GM21786 (cell line): ENCODE data around the gene JAK1.
"Not testable (repeated sequence)": the region's sequence is repeated elsewhere in the genome, so short reads cannot be mapped to it uniquely, and the experiment has no call there.

Source experiments
- ATAC-seq: cut with Tn5 transposase; IDR thresholded peaks from one replicate; pipeline ENCODE4 v1.9.1; 2021; ENCODE audit not compliant: unreplicated experiment

JAK1 gene

GRCh38 chr1:64844175-64844574 lies 122.2 kb downstream of the JAK1 start:
- ATAC-seq: no peak

- no peak for ATAC-seq
Observed at GRCh38 chr1:64843675-64844074, 122.7 kb downstream of the JAK1 start.

GRCh38 chr1:64842224-64842623 lies 124.1 kb downstream of the JAK1 start:
- no peak for ATAC-seq

- ATAC-seq: no peak
Observed at GRCh38 chr1:64841330-64842065, 124.9 kb downstream of the JAK1 start.

- ATAC-seq: no peak
Observed at GRCh38 chr1:64839732-64840405, 126.5 kb downstream of the JAK1 start.

- ATAC-seq: no peak
Observed at GRCh38 chr1:64839261-64839660, 127.1 kb downstream of the JAK1 start.

GRCh38 chr1:64838486-64838885 lies 127.9 kb downstream of the JAK1 start:
- ATAC-seq: no peak

GRCh38 chr1:64836802-64837201 lies 129.5 kb downstream of the JAK1 start:
- ATAC-seq: no peak

GRCh38 chr1:64834734-64835133 lies 131.6 kb downstream of the JAK1 start:
- no peak for ATAC-seq

GRCh38 chr1:64830030-64830651 lies 136.2 kb downstream of the JAK1 start:
- ATAC-seq: no peak

- ATAC-seq: no peak
Observed at GRCh38 chr1:64829411-64830029, 136.8 kb downstream of the JAK1 start.

GRCh38 chr1:64828829-64829228 lies 137.5 kb downstream of the JAK1 start:
- ATAC-seq: peak; percentile 39

GRCh38 chr1:64826991-64827390 lies 139.4 kb downstream of the JAK1 start:
- ATAC-seq: peak; percentile 65

GRCh38 chr1:64823691-64824476 lies 142.5 kb downstream of the JAK1 start:
- peak; percentile 47 for ATAC-seq

GRCh38 chr1:64822621-64823020 lies 143.7 kb downstream of the JAK1 start:
- no peak for ATAC-seq

- not testable (repeated sequence) for ATAC-seq
Observed at GRCh38 chr1:64820572-64820971, 145.8 kb downstream of the JAK1 start.

- ATAC-seq: not testable (repeated sequence)
Observed at GRCh38 chr1:64817364-64817763, 149.0 kb downstream of the JAK1 start.

GRCh38 chr1:64814427-64814826 lies 151.9 kb downstream of the JAK1 start:
- ATAC-seq: no peak

GRCh38 chr1:64811131-64811530 lies 155.2 kb downstream of the JAK1 start:
- ATAC-seq: no peak

GRCh38 chr1:64810001-64810400 lies 156.3 kb downstream of the JAK1 start:
- ATAC-seq: no peak

GRCh38 chr1:64809309-64809708 lies 157.0 kb downstream of the JAK1 start:
- ATAC-seq: no peak
